Activated T-cell treated with anti-CD3 and anti-CD28 coated beads for 1 hour (primary cell): ENCODE measurements around the gene WEE1.
"Not testable (repeated sequence)": the region's sequence is repeated elsewhere in the genome, so short reads cannot be mapped to it uniquely, and the experiment has no call there.

Experiments
- DNase-seq: peaks from one replicate; pipeline ENCODE4 v3.0.0-alpha.2; 2020; ENCODE audit warnings: low read depth

The WEE1 gene

DNA sequence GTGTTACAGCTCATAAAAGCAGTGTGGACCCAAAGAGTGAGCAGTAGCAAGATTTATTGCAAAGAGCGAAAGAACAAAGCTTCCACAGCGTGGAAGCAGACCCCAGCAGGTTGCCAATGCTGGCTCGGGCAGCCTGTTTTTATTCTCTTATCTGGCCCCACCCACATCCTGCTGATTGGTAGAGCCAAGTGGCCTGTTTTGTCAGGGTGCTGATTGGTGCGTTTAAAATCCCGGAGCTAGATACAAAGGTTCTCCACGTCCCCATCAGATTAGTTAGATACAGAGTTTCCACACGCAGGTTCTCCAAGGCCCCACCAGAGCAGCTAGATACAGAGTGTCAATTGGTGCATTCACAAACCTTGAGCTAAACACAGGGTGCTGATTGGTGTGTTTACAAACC, 48.9 kb downstream of the WEE1 start:
- not testable (repeated sequence) for DNase-seq

- DNase-seq = not testable (repeated sequence)
These were observed 49.6 kb downstream of the WEE1 start for GRCh38 chr11:9623053-9623452.

DNA sequence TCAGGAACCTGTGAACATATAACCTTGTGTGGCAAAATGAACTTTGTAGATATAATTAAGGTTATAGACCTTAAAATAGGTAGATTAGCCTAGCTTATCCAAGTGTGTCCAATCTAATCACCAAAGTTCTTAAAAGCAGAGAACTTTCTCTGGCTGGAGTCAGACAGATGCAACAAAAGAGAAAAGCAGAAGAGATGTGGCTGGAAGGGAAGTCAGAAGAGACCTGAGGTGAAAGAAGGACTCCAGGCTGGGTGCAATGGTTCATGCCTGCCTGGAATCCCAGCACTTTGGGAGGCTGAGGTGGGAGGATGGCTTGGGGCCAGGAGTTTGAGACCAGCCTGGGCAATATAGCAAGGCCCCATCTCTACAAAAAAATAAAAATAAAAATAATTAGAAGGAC, 51.0 kb downstream of the WEE1 start:
- DNase-seq = no peak

DNA sequence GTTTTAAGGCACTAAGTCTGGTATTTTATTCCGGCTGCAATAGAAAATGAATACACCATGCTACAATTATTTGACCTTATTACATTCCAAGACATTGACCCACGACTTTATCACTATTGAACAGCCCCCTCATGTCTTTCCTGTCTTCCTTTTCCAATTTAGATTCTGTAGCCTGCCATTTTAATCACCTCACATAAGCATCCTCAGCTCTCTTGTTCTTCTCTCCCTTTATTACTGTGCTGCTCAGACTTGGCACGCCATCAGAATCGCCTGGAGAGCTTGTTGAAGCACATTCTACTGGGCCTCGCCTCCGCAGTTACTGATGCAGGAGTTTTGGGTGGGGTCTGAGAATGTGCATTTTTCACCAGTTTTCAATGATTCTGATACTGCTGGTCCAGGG, 51.7 kb downstream of the WEE1 start:
- no peak for DNase-seq

DNA sequence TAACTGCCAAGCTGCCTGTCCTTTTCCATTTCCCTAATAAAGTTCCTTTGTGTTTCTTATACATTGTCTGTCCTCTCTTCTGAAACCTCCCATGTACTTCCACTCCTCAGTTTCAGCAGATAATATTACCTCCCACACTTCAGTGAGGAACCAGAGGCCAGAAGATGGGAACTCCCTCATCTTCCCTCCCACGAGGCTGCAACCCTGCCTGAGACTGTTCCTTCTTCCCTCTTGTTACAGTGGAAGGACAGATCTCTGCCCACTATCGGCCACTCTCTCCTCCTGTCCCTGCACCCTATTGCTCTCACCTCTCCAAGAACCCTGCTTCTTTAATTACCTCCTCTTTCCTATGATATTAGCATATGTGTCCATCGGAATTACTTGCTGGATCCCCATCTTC, 52.3 kb downstream of the WEE1 start:
- DNase-seq = no peak

DNA sequence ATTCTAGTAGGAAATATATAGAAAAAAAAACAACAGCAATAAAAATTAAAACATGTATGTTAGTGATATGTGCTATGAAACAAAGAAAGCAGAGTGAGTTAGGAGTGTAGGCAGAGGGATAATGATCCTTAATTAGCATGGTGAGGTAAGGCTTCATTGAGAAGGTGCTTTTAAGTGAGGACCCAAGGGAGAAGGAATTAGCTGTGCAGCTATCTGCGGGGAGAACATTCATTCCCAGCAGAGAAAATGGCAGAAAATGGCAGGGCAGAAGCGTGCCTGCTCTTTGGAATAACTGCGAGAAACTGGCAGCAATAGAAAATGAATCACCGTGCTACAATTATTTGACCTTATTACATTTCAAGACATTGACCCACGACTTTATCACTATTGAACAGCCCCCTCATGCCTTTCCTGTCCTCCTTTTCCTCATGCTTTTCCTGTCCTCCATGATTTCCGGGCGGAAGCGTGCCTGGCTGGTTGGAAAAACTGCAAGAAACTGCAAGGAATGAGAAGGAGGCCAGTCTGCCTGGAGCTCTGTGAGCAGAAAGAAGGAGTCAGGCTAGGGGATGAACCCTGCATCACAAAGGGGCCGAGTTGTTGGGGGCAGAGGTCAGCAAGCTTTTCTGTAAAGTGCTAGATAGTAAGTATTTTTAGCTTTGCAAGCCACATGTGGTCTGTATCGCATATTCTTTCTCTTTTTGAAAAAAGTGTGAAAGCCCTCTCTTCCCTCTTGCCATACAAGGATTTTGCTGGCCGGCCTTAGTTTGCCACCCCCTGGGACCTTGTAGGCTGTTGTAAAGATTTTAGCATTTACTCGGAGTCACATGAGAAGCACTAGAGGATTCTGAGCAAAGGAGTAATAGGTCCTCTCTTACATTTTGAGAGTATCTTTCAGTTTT, 53.3 kb downstream of the WEE1 start:
- DNase-seq = no peak

DNA sequence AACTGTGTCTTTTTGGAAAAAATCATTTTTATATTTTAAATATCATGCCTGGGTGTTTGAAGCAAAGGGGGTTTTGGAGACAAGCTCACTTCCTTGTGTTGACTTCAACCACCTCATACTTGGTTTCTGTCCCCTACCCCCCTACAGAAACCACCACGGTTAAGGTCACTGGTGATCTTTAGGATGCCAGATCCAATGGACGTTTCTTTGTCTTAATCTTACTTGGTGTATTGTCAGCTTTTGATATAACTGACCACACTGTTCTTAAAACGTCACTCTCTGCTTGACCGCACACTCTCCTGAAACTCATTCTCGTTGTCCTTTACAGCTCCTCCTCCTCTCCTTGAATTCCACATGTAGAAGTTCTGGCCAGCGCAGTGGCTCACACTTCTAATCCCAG, 55.6 kb downstream of the WEE1 start:
- DNase-seq = no peak

- no peak for DNase-seq
These were observed 60.2 kb downstream of the WEE1 start for GRCh38 chr11:9633679-9634078.

- no peak for DNase-seq
These were observed 63.2 kb downstream of the WEE1 start for GRCh38 chr11:9636691-9637090.

GRCh38 chr11:9639099-9639498, 65.6 kb downstream of the WEE1 start:
- DNase-seq = no peak
